Measurements from ENCODE around the gene RAB20. TPM values are rescaled to one million over a fixed set of nuclear protein-coding genes. Genes with fewer than 3 reads are reported as not detected.
A peak's percentile ranks its signal among the peaks of the same experiment; 100 is the strongest.

RAB20 gene
- total and polyA plus RNA-seq, 9 donors, result 14.5 to 32.6 (median 22.0) TPM

GRCh38 chr13:110600980-110601379 is 39.5 kb upstream of the RAB20 start:
- Histone ChIP-seq H3K27ac (peak overlapping the region in 1 of 2 donors; percentile 72), H3K4me1 (ENCODE audit: insufficient read depth) (peaks cover 11% of the 10 kb centered on the region), H3K36me3 (no peaks in the 10 kb centered on the region), H3K4me3 (no peak overlapping the region), H3K27me3 (no peaks in the 10 kb centered on the region), H3K9me3 (no peaks in the 10 kb centered on the region)
- 82 to 87% (median 84%) methylated on average over 4 of the region's 4 CpGs for WGBS, 3 donors
- intact Hi-C loops (cut with DNase I), result no loop called here
- TF ChIP-seq, protein P1, sequence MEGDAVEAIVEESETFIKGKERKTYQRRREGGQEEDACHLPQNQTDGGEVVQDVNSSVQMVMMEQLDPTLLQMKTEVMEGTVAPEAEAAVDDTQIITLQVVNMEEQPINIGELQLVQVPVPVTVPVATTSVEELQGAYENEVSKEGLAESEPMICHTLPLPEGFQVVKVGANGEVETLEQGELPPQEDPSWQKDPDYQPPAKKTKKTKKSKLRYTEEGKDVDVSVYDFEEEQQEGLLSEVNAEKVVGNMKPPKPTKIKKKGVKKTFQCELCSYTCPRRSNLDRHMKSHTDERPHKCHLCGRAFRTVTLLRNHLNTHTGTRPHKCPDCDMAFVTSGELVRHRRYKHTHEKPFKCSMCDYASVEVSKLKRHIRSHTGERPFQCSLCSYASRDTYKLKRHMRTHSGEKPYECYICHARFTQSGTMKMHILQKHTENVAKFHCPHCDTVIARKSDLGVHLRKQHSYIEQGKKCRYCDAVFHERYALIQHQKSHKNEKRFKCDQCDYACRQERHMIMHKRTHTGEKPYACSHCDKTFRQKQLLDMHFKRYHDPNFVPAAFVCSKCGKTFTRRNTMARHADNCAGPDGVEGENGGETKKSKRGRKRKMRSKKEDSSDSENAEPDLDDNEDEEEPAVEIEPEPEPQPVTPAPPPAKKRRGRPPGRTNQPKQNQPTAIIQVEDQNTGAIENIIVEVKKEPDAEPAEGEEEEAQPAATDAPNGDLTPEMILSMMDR (IDR thresholded peaks at IDR 0.05), result no peak
- no peak for TF ChIP-seq EP300 (IDR thresholded peaks at IDR 0.05)
- no peak for TF ChIP-seq POLR2A (IDR thresholded peaks at IDR 0.05)
- DNase-seq, result no peak

- no peaks in the 10 kb centered on the region for H3K27me3 ChIP-seq
- no peaks in the 10 kb centered on the region for H3K36me3 ChIP-seq
- peaks cover 11% of the 10 kb centered on the region for H3K4me1 ChIP-seq (ENCODE audit: insufficient read depth)
- TF ChIP-seq EP300 (IDR thresholded peaks at IDR 0.05) (no peak), POLR2A (IDR thresholded peaks at IDR 0.05) (no peak)
- H3K4me3 ChIP-seq, result no peak overlapping the region
- intact Hi-C loops (cut with DNase I), result no loop called here
- H3K9me3 ChIP-seq, result no peaks in the 10 kb centered on the region
- H3K27ac ChIP-seq, result no peak overlapping the region
- no peak for DNase-seq
- WGBS, 3 donors, result 75 to 85% (median 82%) methylated on average over 10 of the region's 10 CpGs
Observed at GRCh38 chr13:110600261-110600819, 38.8 kb upstream of the RAB20 start.

DNA sequence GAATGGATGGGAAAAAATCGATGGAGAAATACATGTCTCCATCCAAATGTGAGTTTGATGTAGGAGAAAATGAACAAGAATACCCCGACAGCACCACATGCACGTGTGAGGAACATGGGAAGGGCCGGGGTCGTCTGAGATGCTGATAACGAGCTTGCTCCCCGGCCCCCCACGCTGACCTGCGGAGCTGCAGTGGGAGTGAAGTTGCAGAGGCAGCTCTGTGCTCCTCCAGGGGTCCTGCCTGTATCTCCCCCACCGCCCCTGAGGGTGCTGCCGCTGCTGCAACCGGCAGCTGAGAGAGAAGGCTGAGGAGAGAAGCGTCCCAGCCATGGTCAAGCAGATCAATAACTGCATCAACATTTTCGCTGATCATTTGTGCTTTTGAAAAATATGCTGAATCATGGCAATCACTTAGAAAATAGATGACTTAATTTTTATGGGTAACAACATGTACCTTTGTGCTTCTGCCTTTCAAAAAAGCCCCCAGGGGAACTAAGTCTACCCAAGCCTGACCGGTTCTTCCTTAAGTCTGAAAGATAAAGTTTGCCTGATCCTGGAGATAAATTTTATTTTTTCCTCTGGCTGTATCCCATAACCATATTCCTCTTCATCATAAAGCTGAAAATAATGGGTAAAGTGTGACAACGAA is 35.6 kb upstream of the RAB20 start:
- Histone ChIP-seq H3K36me3 (no peaks in the 10 kb centered on the region), H3K27ac (no peak overlapping the region), H3K4me3 (no peak overlapping the region), H3K4me1 (ENCODE audit: insufficient read depth) (peaks cover 7% of the 10 kb centered on the region), H3K27me3 (no peaks in the 10 kb centered on the region), H3K9me3 (no peaks in the 10 kb centered on the region)
- TF ChIP-seq, protein P1 (IDR thresholded peaks at IDR 0.05), result no peak
- TF ChIP-seq EP300 (IDR thresholded peaks at IDR 0.05), result no peak
- TF ChIP-seq POLR2A (IDR thresholded peaks at IDR 0.05), result no peak
- 63 to 78% (median 73%) methylated on average over 16 of the region's 16 CpGs for WGBS, 3 donors
- no peak for DNase-seq
- intact Hi-C loops (cut with DNase I), result loop anchor here in 3 of 4 donors (10.0 kb wide), 4 partner anchors 142 to 448 kb away; no protein-coding TSS in a partner anchor

- Histone ChIP-seq H3K27me3 (no peaks in the 10 kb centered on the region), H3K27ac (no peak overlapping the region), H3K36me3 (no peaks in the 10 kb centered on the region), H3K4me1 (ENCODE audit: insufficient read depth) (no peaks in the 10 kb centered on the region), H3K4me3 (no peak overlapping the region), H3K9me3 (no peaks in the 10 kb centered on the region)
- no peak for TF ChIP-seq POLR2A (IDR thresholded peaks at IDR 0.05)
- TF ChIP-seq, protein P1 (IDR thresholded peaks at IDR 0.05), result peak; percentile 41 to 74 (median 73)
- 41 to 42% (median 41%) methylated on average over 6 of the region's 6 CpGs for WGBS, 3 donors
- DNase-seq, result no peak
- intact Hi-C loops (cut with DNase I), result loop anchor here in 3 of 4 donors (5.0 to 10.0 kb wide), 5 partner anchors 139 to 451 kb away; no protein-coding TSS in a partner anchor
Observed at GRCh38 chr13:110593430-110594130, 32.1 kb upstream of the RAB20 start.
